Activated T-helper 9 cell treated with anti-CD3 and anti-CD28 coated beads, Interleukin-2, amount 50 U/mL, for 16 hours (primary cell): ENCODE measurements around the gene GPRIN2.

Experiments used
- DNase-seq: peaks from one replicate; pipeline ENCODE4 v3.0.0-alpha.2; 2020; ENCODE audit warnings: low read depth

The GPRIN2 gene

GRCh38 chr10:46549171-46550075 is 7.0 kb downstream of the GPRIN2 start:
- DNase-seq = no peak

- no peak for DNase-seq
Observed at GRCh38 chr10:46548498-46549090, 7.9 kb downstream of the GPRIN2 start.

GRCh38 chr10:46547541-46548497 is 8.6 kb downstream of the GPRIN2 start:
- DNase-seq = no peak

GRCh38 chr10:46546591-46547540 is 9.6 kb downstream of the GPRIN2 start:
- no peak for DNase-seq

GRCh38 chr10:46545861-46546590 is 10.4 kb downstream of the GPRIN2 start:
- DNase-seq = no peak

GRCh38 chr10:46544989-46545791 is 11.3 kb downstream of the GPRIN2 start:
- no peak for DNase-seq

GRCh38 chr10:46543466-46544377 is 12.7 kb downstream of the GPRIN2 start:
- no peak for DNase-seq

- DNase-seq = no peak
Observed at GRCh38 chr10:46542567-46543465, 13.6 kb downstream of the GPRIN2 start.

- no peak for DNase-seq
Observed at GRCh38 chr10:46541735-46542566, 14.5 kb downstream of the GPRIN2 start.

- DNase-seq = no peak
Observed at GRCh38 chr10:46541017-46541661, 15.3 kb downstream of the GPRIN2 start.

GRCh38 chr10:46540412-46541016 is 15.9 kb downstream of the GPRIN2 start:
- no peak for DNase-seq

GRCh38 chr10:46539596-46540411 is 16.7 kb downstream of the GPRIN2 start:
- no peak for DNase-seq

- DNase-seq = no peak
Observed at GRCh38 chr10:46538717-46539426, 17.6 kb downstream of the GPRIN2 start.

GRCh38 chr10:46538155-46538554 is 18.3 kb downstream of the GPRIN2 start:
- no peak for DNase-seq
